HCT116 (cell line): ENCODE results near the gene CPEB1. TPM values are rescaled to one million over a fixed set of nuclear protein-coding genes. Genes with fewer than 3 reads are reported as not detected.
"Not testable (repeated sequence)": the region's sequence is repeated elsewhere in the genome, so short reads cannot be mapped to it uniquely, and the experiment has no call there.

Source experiments
- ATAC-seq: fragments of 200-7000 bp; cut with Tn5 transposase; 2 replicates; pipeline ENCODE4 v1.9.1; 2020; ENCODE audit warnings: mild to moderate bottlenecking, moderate library complexity
- BruUV-seq: library from RNA; stranded (reverse); fragments of 400-500 nt; replicated peaks from 2 replicates; lab custom pipeline; 2021; lab: Mats Ljungman, UMichigan
- CTCF ChIA-PET: fragments of 300-600 bp; sonication (Branson Sonifier 250); formaldehyde crosslinking; loops from one replicate; lab custom pipeline; 2021; ENCODE audit warnings: antibody characterized with exemption; lab: Charles Lee
- POLR2A ChIA-PET: fragments of 300-600, 350-600 bp; sonication (Branson Sonifier 250); formaldehyde crosslinking; loops from one replicate; lab custom pipeline; 2021; ENCODE audit warnings: antibody characterized with exemption; lab: Charles Lee
- RAD21 ChIA-PET, 2 experiments: fragments of 300-600 bp; sonication (Branson Sonifier 250); formaldehyde crosslinking; loops; one replicate each; lab custom pipeline; 2023; ENCODE audit warnings: low total read pairs in 2 of 2; ENCODE audit not compliant: uncharacterized antibody in 2 of 2, unreplicated experiment in 2 of 2, low non-redundant PET in 1 of 2; lab: Charles Lee
- DNase-seq: peaks from one replicate; pipeline ENCODE4 v3.0.0-alpha.2; 2010; ENCODE audit warnings: low read depth, low spot score
- H2AFZ ChIP-seq: fragments of 200-600 bp; shearing (Covaris generic), sonication (generic); 2 replicates; pipeline ENCODE4 v1.6.1; 2017; ENCODE audit warnings: low read depth, mixed run types, mixed read lengths, antibody characterized with exemption, low read length; ENCODE audit not compliant: poor library complexity, severe bottlenecking
- H3K27ac ChIP-seq: 2 replicates; pipeline ENCODE4 v1.5.1; 2012; ENCODE audit warnings: low read depth, low read length
- H3K27me3 ChIP-seq: fragments of 200-600 bp; sonication (generic); 2 replicates; pipeline ENCODE4 v1.6.1; 2016; ENCODE audit warnings: mixed run types, low read length, mixed read lengths; ENCODE audit not compliant: insufficient read depth
- H3K36me3 ChIP-seq, 2 experiments: fragments of 200-500 bp in 1 of 2; fragments of 200-600 bp in 1 of 2; sonication (Bioruptor generic) in 1 of 2; sonication (generic) in 1 of 2; 2 replicates each; pipeline versions ENCODE4 v1.5.1 to v1.6.1; 2014 to 2016; ENCODE audit warnings: low read length in 2 of 2, inconsistent platforms in 1 of 2, mixed read lengths in 1 of 2, mixed run types in 1 of 2; ENCODE audit not compliant: insufficient read depth in 2 of 2, control insufficient read depth in 1 of 2
- H3K4me1 ChIP-seq, 2 experiments: fragments of 200-600 bp in 1 of 2; sonication (generic) in 1 of 2; 2 replicates each; pipeline versions ENCODE4 v1.5.1 to v1.6.1; 2012 to 2017; ENCODE audit warnings: low read length in 2 of 2, inconsistent platforms in 1 of 2, mild to moderate bottlenecking in 1 of 2, mixed read lengths in 1 of 2, mixed run types in 1 of 2, moderate library complexity in 1 of 2; ENCODE audit not compliant: insufficient read depth in 2 of 2, control insufficient read depth in 1 of 2
- H3K4me2 ChIP-seq: fragments of 200-600 bp; sonication (generic); 2 replicates; pipeline ENCODE4 v1.6.1; 2017; ENCODE audit warnings: mixed run types, low read length, mixed read lengths
- H3K4me3 ChIP-seq, 2 experiments: fragments of 200-600 bp in 1 of 2; sonication (generic) in 1 of 2; replicated peaks in 1 of 2; 2 replicates each; pipeline ENCODE4 v1.5.1; 2011 to 2016; ENCODE audit warnings: low read length in 2 of 2, control low read depth in 1 of 2, low read depth in 1 of 2, mild to moderate bottlenecking in 1 of 2, mixed read lengths in 1 of 2, mixed run types in 1 of 2
- H3K79me2 ChIP-seq: fragments of 200-600 bp; sonication (generic); 2 replicates; pipeline ENCODE4 v1.6.1; 2017; ENCODE audit warnings: mild to moderate bottlenecking, mixed run types, low read length, moderate library complexity, mixed read lengths; ENCODE audit not compliant: insufficient read depth
- H3K9ac ChIP-seq: fragments of 200-600 bp; sonication (generic); 2 replicates; pipeline ENCODE4 v1.6.1; 2016; ENCODE audit warnings: low read length, mixed read lengths
- H3K9me2 ChIP-seq: fragments of 200-600 bp; sonication (generic), shearing (Covaris generic); 2 replicates; pipeline ENCODE4 v1.6.1; 2017; ENCODE audit warnings: mixed run types, mild to moderate bottlenecking, moderate library complexity; ENCODE audit not compliant: insufficient read depth
- H3K9me3 ChIP-seq, 2 experiments: fragments of 200-500 bp in 1 of 2; fragments of 200-600 bp in 1 of 2; sonication (Bioruptor generic) in 1 of 2; sonication (generic) in 1 of 2; 2 replicates each; pipeline ENCODE4 v1.6.1; 2014 to 2017; ENCODE audit warnings: low read length in 2 of 2, mixed read lengths in 2 of 2, inconsistent platforms in 1 of 2, low read depth in 1 of 2, mild to moderate bottlenecking in 1 of 2, mixed run types in 1 of 2, moderate library complexity in 1 of 2; ENCODE audit not compliant: control insufficient read depth in 1 of 2, insufficient read depth in 1 of 2
- H4K20me1 ChIP-seq: fragments of 200-600 bp; sonication (generic), shearing (Covaris generic); 2 replicates; pipeline ENCODE4 v1.6.1; 2017; ENCODE audit warnings: mixed run types, mild to moderate bottlenecking, moderate library complexity; ENCODE audit not compliant: insufficient read depth
- SIN3A ChIP-seq: IDR thresholded peaks from 2 replicates; pipeline ENCODE4 v1.6.1; 2012; ENCODE audit warnings: low read depth
- TCF7L2 ChIP-seq: IDR thresholded peaks from 2 replicates; pipeline ENCODE4 v1.7.0; 2011; ENCODE audit warnings: borderline replicate concordance, inconsistent platforms; ENCODE audit not compliant: insufficient read depth, insufficient read length; ENCODE audit errors: extremely low read depth
- intact Hi-C: fragments of 100-400 bp; cut with micrococcal nuclease; formaldehyde crosslinking; loops from 2 replicates; pipeline ENCODE4 v1.10.0; 2022
- total RNA-seq: library from RNA; stranded (reverse); gene quantifications from one replicate; pipeline ENCODE4 v1.2.1, GENCODE V29; 2021; ENCODE audit not compliant: unreplicated experiment
- TF ChIP-seq, protein P1 (sequence below): IDR thresholded peaks from 2 replicates; pipeline ENCODE4 v1.6.1; 2011; ENCODE audit warnings: mild to moderate bottlenecking, low read length, moderate library complexity; ENCODE audit not compliant: insufficient replicate concordance; ENCODE audit errors: extremely low read depth

The CPEB1 gene
- total RNA-seq, 1 experiment from 2014 or later = not detected

- TF ChIP-seq, protein P1, sequence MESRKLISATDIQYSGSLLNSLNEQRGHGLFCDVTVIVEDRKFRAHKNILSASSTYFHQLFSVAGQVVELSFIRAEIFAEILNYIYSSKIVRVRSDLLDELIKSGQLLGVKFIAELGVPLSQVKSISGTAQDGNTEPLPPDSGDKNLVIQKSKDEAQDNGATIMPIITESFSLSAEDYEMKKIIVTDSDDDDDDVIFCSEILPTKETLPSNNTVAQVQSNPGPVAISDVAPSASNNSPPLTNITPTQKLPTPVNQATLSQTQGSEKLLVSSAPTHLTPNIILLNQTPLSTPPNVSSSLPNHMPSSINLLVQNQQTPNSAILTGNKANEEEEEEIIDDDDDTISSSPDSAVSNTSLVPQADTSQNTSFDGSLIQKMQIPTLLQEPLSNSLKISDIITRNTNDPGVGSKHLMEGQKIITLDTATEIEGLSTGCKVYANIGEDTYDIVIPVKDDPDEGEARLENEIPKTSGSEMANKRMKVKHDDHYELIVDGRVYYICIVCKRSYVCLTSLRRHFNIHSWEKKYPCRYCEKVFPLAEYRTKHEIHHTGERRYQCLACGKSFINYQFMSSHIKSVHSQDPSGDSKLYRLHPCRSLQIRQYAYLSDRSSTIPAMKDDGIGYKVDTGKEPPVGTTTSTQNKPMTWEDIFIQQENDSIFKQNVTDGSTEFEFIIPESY = no peak
- TF ChIP-seq TCF7L2 (no peak), SIN3A (no peak)
Observed at GRCh38 chr15:82646250-82647044, 716 bp downstream of the CPEB1 start (continued).

DNA sequence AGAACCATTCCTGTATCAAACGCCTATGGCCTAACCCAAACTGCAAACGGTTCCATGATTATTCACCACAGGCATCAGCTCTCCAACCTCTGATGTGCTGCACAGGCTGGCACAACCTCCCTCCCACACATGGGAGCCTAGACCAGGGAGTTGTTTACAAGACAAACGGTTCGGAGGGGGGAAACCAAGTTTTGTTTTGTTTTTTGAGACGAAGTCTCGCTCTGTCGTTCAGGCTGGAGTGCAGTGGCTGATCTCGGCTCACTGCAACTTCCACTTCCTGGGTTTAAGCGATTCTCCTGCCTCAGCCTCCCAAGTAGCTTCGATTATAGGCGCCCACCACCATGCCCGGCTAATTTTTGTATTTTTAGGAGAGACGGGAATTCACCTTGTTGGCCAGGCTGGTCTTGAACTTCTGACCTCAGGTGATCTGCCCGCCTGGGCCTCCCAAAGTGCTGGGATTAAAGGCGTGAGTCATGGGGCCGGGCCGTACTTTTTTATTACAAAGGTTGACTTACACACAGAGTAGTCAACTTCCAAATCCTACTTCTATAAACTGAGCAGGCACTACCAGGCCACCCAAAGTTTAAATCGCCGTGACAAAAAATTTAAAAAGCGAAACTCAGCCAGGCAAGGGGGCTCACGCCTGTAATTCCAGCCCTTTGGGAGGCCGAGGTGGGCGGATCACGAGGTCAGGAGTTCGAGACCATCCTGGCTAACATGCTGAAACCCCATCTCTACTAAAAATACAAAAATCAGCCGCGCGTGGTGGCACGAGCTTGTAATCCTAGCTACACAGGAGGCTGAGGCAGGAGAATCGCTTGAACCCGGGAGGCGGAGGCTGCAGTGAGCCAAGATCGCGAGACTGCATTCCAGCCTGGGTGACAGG is 2.0 kb downstream of the CPEB1 start:
- CTCF ChIA-PET, DNase-seq, BruUV-seq, H2AFZ ChIP-seq, H3K4me1 ChIP-seq, H3K27ac ChIP-seq, H3K4me3 ChIP-seq, H3K4me2 ChIP-seq, H3K9me2 ChIP-seq, H3K9ac ChIP-seq, H3K36me3 ChIP-seq, intact Hi-C loops, ATAC-seq, H3K9me3 ChIP-seq, RAD21 ChIA-PET, POLR2A ChIA-PET, H4K20me1 ChIP-seq, H3K79me2 ChIP-seq: not testable (repeated sequence)
- H3K27me3 ChIP-seq = peaks cover 30% of the 10 kb centered on the region
